ENCODE data around the gene FHIT. TPM values are rescaled to one million over a fixed set of nuclear protein-coding genes. Genes with fewer than 3 reads are reported as not detected.

Gene FHIT
- total RNA-seq, 4 donors from 2014 or later: 8.8 to 35.6 (median 12.6) TPM

DNA sequence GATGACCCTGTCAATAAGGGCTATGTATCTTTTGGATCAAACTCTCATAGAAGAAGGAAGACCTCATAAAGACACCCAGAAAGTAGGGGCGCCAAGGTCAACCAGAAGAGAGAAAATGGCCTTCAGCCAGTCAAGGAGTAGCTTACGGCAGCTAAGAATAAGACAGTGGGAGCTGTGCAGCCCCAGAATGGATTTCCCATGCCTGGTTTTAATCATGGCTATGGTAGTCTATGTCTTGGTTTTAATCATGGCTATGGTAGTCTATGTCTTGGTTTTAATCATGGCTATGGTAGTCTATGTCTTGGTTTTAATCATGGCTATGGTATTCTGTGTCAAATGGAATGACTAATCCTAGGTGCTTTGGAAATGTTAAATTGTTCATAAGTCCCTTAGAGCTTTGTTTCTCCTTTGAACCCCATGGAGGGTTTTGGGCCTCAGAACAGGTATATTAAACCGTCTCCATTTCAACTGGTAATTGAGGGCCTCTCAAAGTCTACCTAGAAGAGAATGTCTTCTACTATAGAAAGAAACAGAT is 1459.4 kb downstream of the FHIT start:
- Histone ChIP-seq H3K4me1 (no peaks in the 10 kb centered on the region), H3K27me3 (no peaks in the 10 kb centered on the region), H3K4me3 (no peak overlapping the region), H3K9me3 (no peaks in the 10 kb centered on the region), H3K36me3 (no peaks in the 10 kb centered on the region), H3K27ac (no peak overlapping the region)
- TF ChIP-seq POLR2A (IDR thresholded peaks at IDR 0.05) (no peak), EP300 (IDR thresholded peaks at IDR 0.05) (no peak), POLR2AphosphoS5 (IDR thresholded peaks at IDR 0.05) (no peak)
- TF ChIP-seq, protein P1, sequence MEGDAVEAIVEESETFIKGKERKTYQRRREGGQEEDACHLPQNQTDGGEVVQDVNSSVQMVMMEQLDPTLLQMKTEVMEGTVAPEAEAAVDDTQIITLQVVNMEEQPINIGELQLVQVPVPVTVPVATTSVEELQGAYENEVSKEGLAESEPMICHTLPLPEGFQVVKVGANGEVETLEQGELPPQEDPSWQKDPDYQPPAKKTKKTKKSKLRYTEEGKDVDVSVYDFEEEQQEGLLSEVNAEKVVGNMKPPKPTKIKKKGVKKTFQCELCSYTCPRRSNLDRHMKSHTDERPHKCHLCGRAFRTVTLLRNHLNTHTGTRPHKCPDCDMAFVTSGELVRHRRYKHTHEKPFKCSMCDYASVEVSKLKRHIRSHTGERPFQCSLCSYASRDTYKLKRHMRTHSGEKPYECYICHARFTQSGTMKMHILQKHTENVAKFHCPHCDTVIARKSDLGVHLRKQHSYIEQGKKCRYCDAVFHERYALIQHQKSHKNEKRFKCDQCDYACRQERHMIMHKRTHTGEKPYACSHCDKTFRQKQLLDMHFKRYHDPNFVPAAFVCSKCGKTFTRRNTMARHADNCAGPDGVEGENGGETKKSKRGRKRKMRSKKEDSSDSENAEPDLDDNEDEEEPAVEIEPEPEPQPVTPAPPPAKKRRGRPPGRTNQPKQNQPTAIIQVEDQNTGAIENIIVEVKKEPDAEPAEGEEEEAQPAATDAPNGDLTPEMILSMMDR (IDR thresholded peaks at IDR 0.05): no peak
- 94% methylated on average over 3 of the region's 3 CpGs for WGBS
- no peak for DNase-seq (ENCODE audit: low spot score in 2 of 2)

DNA sequence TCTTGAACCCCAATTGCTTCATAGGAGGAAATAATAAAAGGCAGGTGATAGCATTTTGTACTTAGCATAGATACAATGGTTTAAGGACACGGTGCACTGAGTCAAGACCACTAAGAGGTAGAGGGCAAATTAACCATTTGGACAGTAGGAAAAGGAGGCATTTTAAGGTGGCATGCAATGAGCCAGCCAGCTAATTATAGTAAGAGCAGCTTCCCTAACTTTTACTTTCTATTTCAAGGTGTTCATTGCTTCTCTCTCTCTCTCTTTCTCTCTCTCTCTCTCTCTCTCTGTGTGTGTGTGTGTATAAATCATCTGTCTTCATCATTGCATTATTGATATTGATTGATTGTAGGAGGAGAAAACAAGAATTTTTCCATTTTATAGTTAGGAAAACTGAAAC is 1461.0 kb downstream of the FHIT start:
- H3K9me3 ChIP-seq: no peaks in the 10 kb centered on the region
- WGBS: 71% methylated on average over 1 of the region's 1 CpG
- no peak overlapping the region for H3K4me3 ChIP-seq
- no peaks in the 10 kb centered on the region for H3K36me3 ChIP-seq
- H3K27ac ChIP-seq: no peak overlapping the region
- TF ChIP-seq, protein P1 (IDR thresholded peaks at IDR 0.05): no peak
- TF ChIP-seq POLR2AphosphoS5 (IDR thresholded peaks at IDR 0.05): no peak
- no peak for TF ChIP-seq POLR2A (IDR thresholded peaks at IDR 0.05)
- no peak for TF ChIP-seq EP300 (IDR thresholded peaks at IDR 0.05)
- DNase-seq (ENCODE audit: low spot score in 2 of 2): no peak
- no peaks in the 10 kb centered on the region for H3K4me1 ChIP-seq
- no peaks in the 10 kb centered on the region for H3K27me3 ChIP-seq

DNA sequence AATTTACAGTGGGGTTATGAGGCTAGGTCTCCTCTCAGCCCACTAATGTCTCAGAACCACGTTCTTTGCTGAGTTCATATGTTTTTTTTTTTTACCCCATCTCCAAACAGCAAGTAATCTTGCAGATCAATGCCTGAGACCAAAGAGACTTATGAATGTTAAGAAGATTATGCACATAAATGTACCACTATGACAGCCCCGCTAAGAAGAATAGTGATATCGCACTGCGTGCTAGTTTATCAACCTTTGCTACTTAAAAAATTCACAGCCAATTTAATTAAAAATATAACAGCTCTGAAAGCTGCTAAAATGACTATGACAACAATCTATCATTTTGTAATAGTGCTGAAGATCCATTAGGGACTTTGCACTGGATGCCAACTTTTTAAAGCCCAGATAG is 1462.5 kb downstream of the FHIT start:
- Histone ChIP-seq H3K4me1 (no peaks in the 10 kb centered on the region), H3K27me3 (no peaks in the 10 kb centered on the region), H3K9me3 (no peaks in the 10 kb centered on the region), H3K36me3 (no peaks in the 10 kb centered on the region), H3K27ac (no peak overlapping the region), H3K4me3 (no peak overlapping the region)
- TF ChIP-seq POLR2A (IDR thresholded peaks at IDR 0.05) (no peak), POLR2AphosphoS5 (IDR thresholded peaks at IDR 0.05) (no peak), EP300 (IDR thresholded peaks at IDR 0.05) (no peak)
- TF ChIP-seq, protein P1 (IDR thresholded peaks at IDR 0.05): no peak
- no peak for DNase-seq (ENCODE audit: low spot score in 2 of 2)
- WGBS: 90% methylated on average over 4 of the region's 4 CpGs

DNA sequence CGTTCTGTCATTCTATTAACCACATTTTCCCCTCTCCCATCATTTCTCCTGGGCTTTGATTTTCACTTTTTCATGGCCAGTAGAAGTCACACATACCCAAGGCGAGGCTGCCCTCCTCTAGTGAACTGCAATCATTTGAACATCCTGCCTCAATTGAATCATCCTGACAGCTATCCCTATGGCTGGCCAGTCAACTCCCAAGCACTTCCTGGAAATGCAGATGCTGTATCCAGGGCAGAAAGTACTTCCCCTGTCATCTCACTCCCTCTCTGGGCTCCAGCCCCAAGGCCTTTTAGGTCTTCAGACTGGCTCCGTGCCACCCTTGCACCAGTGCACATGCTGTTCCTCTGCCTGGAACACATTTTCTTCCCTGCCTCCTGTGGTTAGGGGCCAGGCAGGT is 1463.1 kb downstream of the FHIT start:
- 88% methylated on average over 3 of the region's 3 CpGs for WGBS
- H3K9me3 ChIP-seq: no peaks in the 10 kb centered on the region
- no peak for DNase-seq (ENCODE audit: low spot score in 2 of 2)
- no peaks in the 10 kb centered on the region for H3K36me3 ChIP-seq
- no peaks in the 10 kb centered on the region for H3K27me3 ChIP-seq
- H3K4me3 ChIP-seq: no peak overlapping the region
- TF ChIP-seq, protein P1 (IDR thresholded peaks at IDR 0.05): no peak
- H3K4me1 ChIP-seq: no peaks in the 10 kb centered on the region
- H3K27ac ChIP-seq: no peak overlapping the region

DNA sequence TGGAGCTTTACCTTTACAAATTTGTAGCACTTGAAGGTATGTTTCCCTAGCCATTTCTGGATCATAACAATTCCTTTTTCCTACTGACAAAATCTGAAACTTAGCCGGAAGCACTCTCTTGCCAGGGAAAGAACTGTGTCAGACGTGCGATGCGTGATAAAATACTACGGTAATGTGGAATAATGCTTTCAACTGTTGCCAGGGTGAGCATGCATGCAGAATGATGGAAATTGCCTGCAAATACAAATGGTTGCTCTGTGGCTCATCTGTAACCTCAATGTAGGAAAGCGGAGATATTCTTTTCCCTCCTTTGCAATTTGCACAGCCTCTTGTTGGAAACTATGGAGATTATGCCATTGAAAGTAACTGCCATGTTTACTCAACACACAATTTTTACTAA is 1464.9 kb downstream of the FHIT start:
- TF ChIP-seq EP300 (IDR thresholded peaks at IDR 0.05) (no peak), POLR2AphosphoS5 (IDR thresholded peaks at IDR 0.05) (no peak), POLR2A (IDR thresholded peaks at IDR 0.05) (no peak)
- TF ChIP-seq, protein P1 (IDR thresholded peaks at IDR 0.05): no peak

More for the DNA sequence above, 1464.9 kb downstream of the FHIT start:
- no peak for DNase-seq (ENCODE audit: low spot score in 2 of 2)
- Histone ChIP-seq H3K27ac (no peak overlapping the region), H3K4me3 (no peak overlapping the region), H3K27me3 (no peaks in the 10 kb centered on the region), H3K9me3 (no peaks in the 10 kb centered on the region), H3K4me1 (no peaks in the 10 kb centered on the region), H3K36me3 (no peaks in the 10 kb centered on the region)
- WGBS: 74% methylated on average over 6 of the region's 6 CpGs

Data from suprapubic skin (tissue), 4 donors.